ENCODE results near the gene SEMA4D.

- TF ChIP-seq POLR2A (IDR thresholded peaks at IDR 0.05; ENCODE audit: low read depth, low read length) (no peak), POLR2AphosphoS5 (IDR thresholded peaks at IDR 0.05; ENCODE audit: low read depth, low read length) (no peak)
Observed at GRCh38 chr9:89498852-89499480, 1.1 kb upstream of the SEMA4D start.

All from GM12892 (cell line).